Fibroblast of upper back skin (primary cell): ENCODE measurements around the gene ANO2.
A peak's percentile ranks its signal among the peaks of the same experiment; 100 is the strongest.
"Not testable (repeated sequence)": the region's sequence is repeated elsewhere in the genome, so short reads cannot be mapped to it uniquely, and the experiment has no call there.

Experiments
- DNase-seq: peaks from one replicate; pipeline ENCODE4 v3.0.0-alpha.2; 2013

ANO2 gene

GRCh38 chr12:5884285-5884684 lies 60.8 kb downstream of the ANO2 start:
- DNase-seq, result no peak

GRCh38 chr12:5882511-5883190 lies 62.4 kb downstream of the ANO2 start:
- no peak for DNase-seq

- no peak for DNase-seq
Observed at GRCh38 chr12:5881666-5882065, 63.4 kb downstream of the ANO2 start.

GRCh38 chr12:5881101-5881606 lies 63.9 kb downstream of the ANO2 start:
- DNase-seq, result no peak

GRCh38 chr12:5875851-5876250 lies 69.2 kb downstream of the ANO2 start:
- DNase-seq, result no peak

- no peak for DNase-seq
Observed at GRCh38 chr12:5874514-5874913, 70.5 kb downstream of the ANO2 start.

GRCh38 chr12:5873281-5873919 lies 71.7 kb downstream of the ANO2 start:
- no peak for DNase-seq

GRCh38 chr12:5872745-5873144 lies 72.3 kb downstream of the ANO2 start:
- peak; percentile 50 for DNase-seq

GRCh38 chr12:5871741-5872140 lies 73.3 kb downstream of the ANO2 start:
- DNase-seq, result no peak

- no peak for DNase-seq
Observed at GRCh38 chr12:5870183-5870582, 74.9 kb downstream of the ANO2 start.

- DNase-seq, result peak; percentile 27
Observed at GRCh38 chr12:5868625-5869295, 76.3 kb downstream of the ANO2 start.

- no peak for DNase-seq
Observed at GRCh38 chr12:5865397-5865796, 79.7 kb downstream of the ANO2 start.

- DNase-seq, result peak; percentile 40
Observed at GRCh38 chr12:5864972-5865371, 80.1 kb downstream of the ANO2 start.

- peak; percentile 37 for DNase-seq
Observed at GRCh38 chr12:5864301-5864700, 80.8 kb downstream of the ANO2 start.

- DNase-seq, result no peak
Observed at GRCh38 chr12:5861416-5861815, 83.6 kb downstream of the ANO2 start.

- DNase-seq, result no peak
Observed at GRCh38 chr12:5856692-5857091, 88.4 kb downstream of the ANO2 start.

- DNase-seq, result no peak
Observed at GRCh38 chr12:5846950-5847349, 98.1 kb downstream of the ANO2 start.

GRCh38 chr12:5840944-5841343 lies 104.1 kb downstream of the ANO2 start:
- no peak for DNase-seq

- no peak for DNase-seq
Observed at GRCh38 chr12:5830111-5830510, 114.9 kb downstream of the ANO2 start.

GRCh38 chr12:5827591-5827990 lies 117.5 kb downstream of the ANO2 start:
- DNase-seq, result no peak

GRCh38 chr12:5825761-5826160 lies 119.3 kb downstream of the ANO2 start:
- DNase-seq, result not testable (repeated sequence)

- not testable (repeated sequence) for DNase-seq
Observed at GRCh38 chr12:5818877-5819276, 126.2 kb downstream of the ANO2 start.

GRCh38 chr12:5817246-5817645 lies 127.8 kb downstream of the ANO2 start:
- no peak for DNase-seq

- no peak for DNase-seq
Observed at GRCh38 chr12:5809586-5809985, 135.5 kb downstream of the ANO2 start.
